Pancreas (tissue), 10 donors: Measurements from ENCODE around the gene GANC. TPM values are rescaled to one million over a fixed set of nuclear protein-coding genes. Genes with fewer than 3 reads are reported as not detected.

Source experiments
- ATAC-seq, 4 donors: fragments of 200-7000 bp; cut with Tn5 transposase; one replicate each; pipeline versions ENCODE4 v1.8.0 to v1.9.1; 2020; ENCODE audit warnings: mild to moderate bottlenecking in 4 of 4, moderate library complexity in 4 of 4
- DNase-seq, 6 donors: peaks; one replicate each; pipeline ENCODE4 v3.0.0-alpha.2; 2020
- FAIRE-seq: peaks from 2 replicates; lab custom pipeline; 2012; peaks lifted over from hg19 to GRCh38; lab: Jason Lieb, UNC
- H3K27ac ChIP-seq, 4 donors: fragments of 200-600 bp; sonication (generic); 1 replicate in 3 of 4; 2 replicates in 1 of 4; pipeline versions ENCODE4 v1.5.0 to v1.8.0; 2020
- H3K27me3 ChIP-seq, 4 donors: fragments of 200-600 bp; one replicate each; pipeline ENCODE4 v1.8.0; 2021
- H3K36me3 ChIP-seq, 3 donors: fragments of 200-600 bp; sonication (generic) in 1 of 3; one replicate each; pipeline versions ENCODE4 v1.5.0 to v1.8.0; 2020 to 2021
- H3K4me1 ChIP-seq, 3 donors: fragments of 200-600 bp; one replicate each; pipeline ENCODE4 v1.8.0; 2021
- H3K4me3 ChIP-seq, 4 donors: fragments of 200-600 bp; sonication (generic) in 2 of 4; one replicate each; pipeline versions ENCODE4 v1.5.0 to v1.8.0; 2020 to 2021
- H3K9me3 ChIP-seq, 4 donors: fragments of 200-600 bp; one replicate each; pipeline ENCODE4 v1.8.0; 2021
- WGBS, 2 donors: extraction: QIAGEN DNeasy Blood & Tissue Kit; methylation state at CpG; one replicate each; pipeline ENCODE4 v1.1.7; 2013; 5-methylcytosine and 5-hydroxymethylcytosine counted together
- intact Hi-C, 3 donors: fragments of 100-400 bp; cut with DNase I; formaldehyde crosslinking; loops; one replicate each; pipeline versions ENCODE4 v1.11.1 to v1.14.2; 2022
- polyA plus RNA-seq, 2 donors: library from polyadenylated mRNA; stranded (reverse); fragments of 200-250 nt; gene quantifications; one replicate each; pipeline ENCODE4 v1.2.3, GENCODE V29; 2013
- total RNA-seq, 6 donors: library from RNA; stranded (reverse); fragmentation: NEBNext Ultra II Directional in 4 of 6; extraction: Animal tissue kit (Norgen Biotek cat#: 25700) in 4 of 6; gene quantifications; one replicate each; pipeline versions ENCODE4 v1.2.1 to v1.2.4, GENCODE V29; 2021 to 2023
- TF ChIP-seq, protein P1 (sequence below), 4 donors: fragments of 200-600 bp; sonication (generic) in 3 of 4; IDR thresholded peaks; one replicate each; pipeline versions ENCODE4 v1.5.0 to v1.8.0; 2021; ENCODE audit warnings: antibody characterized with exemption in 4 of 4
- donor health status: healthy with polysubstance abuse.
- donor health status: DM: no; HTN: no; CAD: no; lungs with moderate emphysema.
- donor health status: DM: no; HTN: no; CAD: no.
- donor health status: control.
- donor health status: control.
- donor health status: Bipolar disorder and iron deficiency.
- donor health status: DM: yes; HTN: yes; CAD: no.
- donor health status: DM: no; HTN: no; CAD: no.
- donor health status: DM: no; HTN: no; CAD: no.
- donor health status: DM: yes; HTN: yes; CAD: no.

GANC gene
- total and polyA plus RNA-seq, 8 donors = 6.9 to 21.1 (median 10.1) TPM

DNA sequence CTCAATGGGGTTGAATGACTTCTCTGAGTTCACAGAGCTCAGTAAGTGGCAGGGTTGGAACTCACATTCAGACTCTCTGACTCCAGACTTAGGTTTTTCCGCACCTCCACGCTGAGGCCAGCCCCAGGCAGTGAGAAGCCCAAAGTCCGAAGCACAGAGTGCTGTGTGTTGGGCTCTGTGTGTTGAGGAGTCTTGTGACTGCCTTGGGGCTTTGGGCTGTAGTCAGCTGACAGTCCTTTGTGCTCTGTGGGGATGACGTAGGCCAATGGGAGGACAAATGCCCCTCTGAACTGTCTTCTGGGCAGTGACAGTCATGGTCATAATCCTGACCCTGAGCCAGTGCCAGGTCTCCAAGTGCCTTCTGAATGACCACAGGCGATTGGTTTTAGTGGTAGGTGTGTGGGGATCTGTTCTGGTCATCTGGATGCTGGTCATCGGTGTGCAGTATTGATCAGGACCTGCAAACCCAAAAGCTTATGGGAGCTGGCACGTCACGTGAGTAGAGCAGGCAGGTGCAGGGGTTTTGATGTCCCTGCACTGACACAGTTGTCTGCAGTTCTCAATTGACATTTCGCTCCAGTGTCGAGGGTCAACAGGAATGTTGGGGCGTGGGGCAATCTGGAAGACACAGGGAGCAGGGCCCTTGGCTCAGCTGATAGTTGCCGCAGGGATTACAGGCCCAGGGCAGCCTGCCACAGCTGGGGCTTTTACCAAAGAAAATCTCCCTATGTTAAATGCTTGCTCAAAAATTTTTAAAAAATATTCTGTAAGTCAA lies 131.6 kb downstream of the GANC start:
- ATAC-seq (no peak), DNase-seq (no peak), FAIRE-seq (no peak)
- no peaks in the 10 kb centered on the region for H3K4me1 ChIP-seq
- H3K27ac ChIP-seq = no peak overlapping the region
- H3K36me3 ChIP-seq = no peaks in the 10 kb centered on the region
- 76 to 77% methylated on average over 12 of the region's 12 CpGs for WGBS, 2 donors
- H3K4me3 ChIP-seq = no peak overlapping the region
- no peaks in the 10 kb centered on the region for H3K27me3 ChIP-seq
- no peaks in the 10 kb centered on the region for H3K9me3 ChIP-seq
- TF ChIP-seq, protein P1, sequence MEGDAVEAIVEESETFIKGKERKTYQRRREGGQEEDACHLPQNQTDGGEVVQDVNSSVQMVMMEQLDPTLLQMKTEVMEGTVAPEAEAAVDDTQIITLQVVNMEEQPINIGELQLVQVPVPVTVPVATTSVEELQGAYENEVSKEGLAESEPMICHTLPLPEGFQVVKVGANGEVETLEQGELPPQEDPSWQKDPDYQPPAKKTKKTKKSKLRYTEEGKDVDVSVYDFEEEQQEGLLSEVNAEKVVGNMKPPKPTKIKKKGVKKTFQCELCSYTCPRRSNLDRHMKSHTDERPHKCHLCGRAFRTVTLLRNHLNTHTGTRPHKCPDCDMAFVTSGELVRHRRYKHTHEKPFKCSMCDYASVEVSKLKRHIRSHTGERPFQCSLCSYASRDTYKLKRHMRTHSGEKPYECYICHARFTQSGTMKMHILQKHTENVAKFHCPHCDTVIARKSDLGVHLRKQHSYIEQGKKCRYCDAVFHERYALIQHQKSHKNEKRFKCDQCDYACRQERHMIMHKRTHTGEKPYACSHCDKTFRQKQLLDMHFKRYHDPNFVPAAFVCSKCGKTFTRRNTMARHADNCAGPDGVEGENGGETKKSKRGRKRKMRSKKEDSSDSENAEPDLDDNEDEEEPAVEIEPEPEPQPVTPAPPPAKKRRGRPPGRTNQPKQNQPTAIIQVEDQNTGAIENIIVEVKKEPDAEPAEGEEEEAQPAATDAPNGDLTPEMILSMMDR (IDR thresholded peaks at IDR 0.05) = no peak
- intact Hi-C loops = no loop called here

DNA sequence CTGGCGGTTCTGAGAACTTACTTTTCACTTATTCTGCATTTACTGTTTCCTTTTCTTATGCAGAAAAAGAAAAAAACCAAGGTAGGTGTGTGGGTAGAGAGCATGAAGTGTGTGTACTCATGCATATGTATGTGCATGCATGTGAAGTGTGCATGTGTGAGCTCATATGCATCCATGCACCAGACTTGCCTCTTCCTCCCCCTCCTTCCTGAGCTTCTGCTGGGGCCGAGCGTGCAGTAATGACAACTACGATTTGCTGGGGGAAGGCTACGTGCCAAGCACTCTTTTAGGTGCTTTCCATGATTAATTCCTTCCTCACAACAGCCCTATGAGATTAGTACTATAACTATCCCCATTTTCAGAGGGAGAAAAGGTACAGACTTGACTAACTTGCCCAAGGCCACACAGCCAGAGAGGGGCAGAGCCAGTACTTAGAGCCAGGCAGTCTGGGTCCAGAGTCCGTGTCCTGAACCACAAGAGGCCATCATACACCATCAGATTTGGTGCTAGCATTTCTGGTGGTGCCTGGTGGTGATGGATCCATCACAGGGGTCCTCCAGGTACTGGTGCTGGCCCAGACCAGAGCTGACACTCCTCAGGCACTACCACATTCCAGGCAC lies 133.0 kb downstream of the GANC start:
- no peak overlapping the region for H3K4me3 ChIP-seq

More for the DNA sequence above, 133.0 kb downstream of the GANC start:
- Histone ChIP-seq H3K36me3 (no peaks in the 10 kb centered on the region), H3K4me1 (no peaks in the 10 kb centered on the region), H3K27ac (no peak overlapping the region), H3K9me3 (no peaks in the 10 kb centered on the region), H3K27me3 (no peaks in the 10 kb centered on the region)
- intact Hi-C loops = no loop called here
- FAIRE-seq = no peak
- no peak for DNase-seq
- 48 to 54% methylated on average over 6 of the region's 6 CpGs for WGBS, 2 donors
- peak in 1 of 4 donors; percentile 44 for ATAC-seq
- TF ChIP-seq, protein P1 (IDR thresholded peaks at IDR 0.05) = no peak

Other genes with a start within 250 kb of the GANC start
- gene PLA2G4D, start 178.6 kb upstream of the GANC start, total RNA-seq = under 1 TPM in 2 of 6 donors, not detected in 4; 0.09 to 0.31 TPM
- under 1 TPM; 0.04 to 0.05 TPM for gene PLA2G4D, start 178.6 kb upstream of the GANC start, polyA plus RNA-seq
- 1 to 10 TPM in 1 of 6 donors, under 1 TPM in 5; 0.08 to 1.1 (median 0.26) TPM for gene PLA2G4F, start 116.6 kb upstream of the GANC start, total RNA-seq
- gene PLA2G4F, start 116.6 kb upstream of the GANC start, polyA plus RNA-seq = under 1 TPM; 0.23 to 0.91 TPM
- 10 to 100 TPM; 26.4 to 40.9 (median 29.3) TPM for gene VPS39, start 64.9 kb upstream of the GANC start, total RNA-seq
- gene VPS39, start 64.9 kb upstream of the GANC start, polyA plus RNA-seq = 10 to 100 TPM; 49.3 to 52.6 TPM
- 10 to 100 TPM; 19.2 to 32.1 (median 25.1) TPM for gene TMEM87A, start 232 bp downstream of the GANC start, total RNA-seq
- 10 to 100 TPM; 12.2 to 23.2 TPM for gene TMEM87A, start 232 bp downstream of the GANC start, polyA plus RNA-seq
- gene CAPN3, start 86.3 kb downstream of the GANC start, total RNA-seq = 1 to 10 TPM; 1.8 to 6.7 (median 3.6) TPM
- 10 to 100 TPM; 23.5 to 35.8 TPM for gene CAPN3, start 86.3 kb downstream of the GANC start, polyA plus RNA-seq
- 10 to 100 TPM; 13.3 to 38.4 (median 20.4) TPM for gene ZNF106, start 217.9 kb downstream of the GANC start, total RNA-seq
- 1 to 10 TPM; 4.3 to 5.1 TPM for gene ZNF106, start 217.9 kb downstream of the GANC start, polyA plus RNA-seq
- 10 to 100 TPM; 14.2 to 39.4 (median 19.6) TPM for gene SNAP23, start 222.4 kb downstream of the GANC start, total RNA-seq
- 10 to 100 TPM; 20.5 to 22.0 TPM for gene SNAP23, start 222.4 kb downstream of the GANC start, polyA plus RNA-seq